NCI-H345 treated with DMSO at 0.1 percent for 48 hours (cell line): ENCODE data around the gene CFAP46.
"Not testable (repeated sequence)": the region's sequence is repeated elsewhere in the genome, so short reads cannot be mapped to it uniquely, and the experiment has no call there.

Experiments
- DNase-seq: peaks from one replicate; lab custom pipeline; 2025; ENCODE audit not compliant: unreplicated experiment; lab: John Stamatoyannopoulos, UW

Gene CFAP46

DNA sequence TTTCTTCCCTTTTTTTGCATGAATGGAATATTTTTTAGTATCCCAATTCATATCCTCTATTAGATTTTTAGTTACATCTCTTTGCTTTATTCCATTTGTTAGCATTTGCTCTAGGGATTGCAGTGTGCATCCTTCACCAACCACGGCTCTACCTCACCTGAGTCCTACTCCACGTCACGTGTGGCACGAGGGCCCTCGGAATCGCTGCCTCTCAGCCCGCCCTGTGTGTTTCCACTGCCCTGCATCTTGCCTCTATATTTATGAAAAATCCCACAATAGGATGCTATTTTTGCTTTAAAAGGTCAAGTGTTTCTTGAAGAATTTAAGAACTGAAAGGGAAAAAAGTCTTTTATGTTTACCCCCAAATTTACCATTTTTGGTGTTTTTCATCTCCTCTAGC is 41.0 kb downstream of the CFAP46 start:
- no peak for DNase-seq

DNA sequence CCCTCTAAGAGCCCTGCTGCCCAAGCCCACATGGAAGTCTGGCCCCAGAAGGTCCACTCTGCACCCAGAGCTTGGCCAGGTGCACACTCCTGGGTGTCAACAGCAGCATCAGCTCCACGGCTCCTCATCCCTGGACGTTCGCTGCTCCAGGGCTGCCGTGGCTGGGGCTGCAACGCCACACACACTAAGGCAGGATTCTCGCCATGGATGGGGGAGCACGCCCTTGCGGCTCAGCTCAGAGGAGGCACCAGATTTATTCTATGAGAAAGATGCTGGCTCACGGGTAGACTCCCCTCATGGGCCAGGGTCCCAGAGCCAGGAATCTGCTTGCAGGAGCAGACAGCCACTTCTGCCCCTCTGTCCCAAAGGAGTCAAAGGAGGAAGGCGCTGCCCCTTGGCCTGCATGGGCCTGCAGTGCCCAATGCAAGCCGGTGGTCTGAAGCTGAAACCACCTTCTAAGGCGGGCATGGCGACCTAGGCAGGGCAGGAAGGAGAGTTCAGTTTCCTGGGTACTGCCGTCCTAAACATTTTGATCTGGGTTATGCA is 42.1 kb downstream of the CFAP46 start:
- no peak for DNase-seq

DNA sequence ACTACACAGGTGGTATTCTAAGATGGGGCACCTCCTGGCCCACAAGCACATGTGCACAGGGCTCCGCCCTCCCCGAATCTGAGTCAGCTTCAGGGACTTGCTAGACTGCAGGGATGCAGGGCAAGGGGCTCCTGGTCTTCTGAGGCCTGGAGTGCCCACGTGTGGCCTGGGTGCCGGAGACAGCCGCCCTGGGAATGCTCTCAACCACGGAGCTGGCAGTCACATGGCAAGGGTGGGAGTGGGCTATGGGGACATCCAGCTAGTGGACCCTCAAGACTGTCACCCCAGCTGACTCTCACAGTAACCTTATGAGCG is 42.7 kb downstream of the CFAP46 start:
- DNase-seq = no peak

DNA sequence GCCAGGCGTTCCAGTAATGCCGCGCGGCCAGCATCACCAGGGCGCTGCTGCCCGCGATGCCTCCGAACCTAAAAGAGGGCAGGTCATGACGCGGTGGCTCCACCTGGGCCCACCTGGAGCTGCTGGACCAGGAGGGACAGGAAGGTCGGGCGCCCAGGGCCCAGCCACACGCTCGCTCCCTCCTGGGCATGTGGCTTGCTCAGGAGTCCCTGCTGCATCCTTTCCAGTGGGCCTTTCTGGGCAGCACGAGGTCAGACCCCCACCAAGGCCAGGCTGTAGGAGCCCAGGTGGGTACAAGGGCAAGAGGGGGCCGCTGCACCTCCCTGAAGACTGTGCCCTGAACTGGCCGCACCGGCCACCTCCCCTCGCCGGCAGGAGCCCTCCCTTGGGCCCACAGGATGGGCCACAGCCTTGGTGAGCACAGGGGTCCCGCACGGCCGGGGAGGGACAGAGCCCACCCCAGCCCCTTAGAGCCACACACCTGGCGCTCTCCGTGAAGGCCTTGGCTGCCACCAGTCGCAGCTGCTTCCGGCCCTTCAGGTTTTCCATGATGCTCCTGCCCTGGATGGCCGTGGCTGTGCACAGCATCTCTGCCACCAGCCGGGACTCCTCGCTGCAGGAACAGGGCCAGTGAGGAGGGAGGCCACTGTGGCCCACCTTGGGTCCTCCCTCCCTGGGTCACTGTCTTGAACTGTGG is 43.2 kb downstream of the CFAP46 start:
- no peak for DNase-seq

DNA sequence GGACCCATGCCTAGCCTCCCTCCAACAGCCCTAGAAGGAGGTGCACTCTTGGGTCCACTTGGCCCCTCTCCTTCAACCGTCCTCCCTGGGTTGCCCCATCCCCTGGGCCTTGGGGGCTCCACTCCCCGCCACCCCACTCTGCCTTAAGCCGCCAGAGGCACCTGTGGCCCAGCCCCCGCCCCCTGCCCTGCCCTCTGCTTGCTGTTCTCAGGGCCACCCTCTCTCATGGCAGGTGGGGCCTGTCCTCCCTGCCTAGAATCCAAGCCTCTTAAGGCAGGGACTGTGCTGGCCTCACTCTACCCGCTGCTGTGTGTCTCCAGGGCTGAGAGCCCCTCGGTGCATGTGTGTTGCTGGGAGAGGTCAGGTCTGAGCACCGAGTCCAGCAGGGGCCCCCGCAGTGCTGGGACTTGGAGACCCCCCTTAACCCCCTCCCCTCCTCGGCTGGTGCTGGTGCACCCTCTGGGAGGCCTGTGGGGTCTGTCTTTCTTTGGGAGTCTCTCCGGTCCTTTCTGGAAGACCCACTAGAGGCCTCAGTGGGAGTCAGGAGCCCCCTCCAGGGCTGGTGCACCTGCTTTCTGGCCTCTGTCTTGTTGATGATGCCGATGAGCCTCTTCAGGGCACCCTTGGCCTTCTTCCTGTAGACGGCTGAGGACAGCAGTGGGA is 43.8 kb downstream of the CFAP46 start:
- DNase-seq = no peak

DNA sequence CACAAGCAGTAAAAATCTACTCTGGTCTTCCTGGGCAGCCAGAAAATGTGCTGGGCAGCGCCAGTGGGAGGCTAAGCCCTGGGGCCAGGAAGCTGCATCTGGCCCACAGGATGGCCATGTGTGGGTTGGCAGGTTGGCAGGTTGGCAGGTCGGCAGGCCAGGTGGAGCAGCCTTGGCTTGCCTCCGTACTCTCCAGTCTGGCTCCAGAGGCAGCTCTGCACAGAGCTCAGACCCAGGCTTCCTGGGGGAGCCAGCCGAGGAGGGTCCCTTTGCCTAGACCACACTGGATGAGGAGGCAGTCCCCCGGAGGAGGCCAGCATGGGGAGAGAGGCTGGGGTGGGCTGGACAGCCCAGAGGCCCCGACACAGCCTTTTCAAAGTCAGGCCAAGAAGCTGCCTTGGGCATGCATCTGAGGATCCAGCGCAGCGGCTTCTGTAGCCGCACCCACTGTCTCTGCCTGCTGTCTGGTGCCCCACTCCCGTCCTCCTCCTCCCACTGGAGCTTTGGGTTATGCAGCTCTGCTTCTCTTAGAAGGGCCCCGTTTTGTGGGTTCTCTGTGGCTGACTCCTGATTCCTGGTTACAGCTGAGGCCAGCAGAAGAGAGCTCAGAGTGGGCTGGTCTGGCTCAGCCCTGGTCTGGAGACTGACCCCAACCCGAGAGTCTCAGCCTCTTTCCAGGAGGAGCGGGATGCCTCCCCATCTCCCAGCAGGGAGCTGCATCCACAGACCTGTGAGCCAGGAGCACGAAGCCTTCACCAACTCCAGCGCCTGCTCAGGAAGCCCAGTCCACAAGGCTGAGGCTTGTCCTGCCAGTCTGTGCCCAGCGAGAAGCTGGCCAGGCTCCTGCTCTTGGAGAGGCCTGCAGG is 44.6 kb downstream of the CFAP46 start:
- DNase-seq = no peak

DNA sequence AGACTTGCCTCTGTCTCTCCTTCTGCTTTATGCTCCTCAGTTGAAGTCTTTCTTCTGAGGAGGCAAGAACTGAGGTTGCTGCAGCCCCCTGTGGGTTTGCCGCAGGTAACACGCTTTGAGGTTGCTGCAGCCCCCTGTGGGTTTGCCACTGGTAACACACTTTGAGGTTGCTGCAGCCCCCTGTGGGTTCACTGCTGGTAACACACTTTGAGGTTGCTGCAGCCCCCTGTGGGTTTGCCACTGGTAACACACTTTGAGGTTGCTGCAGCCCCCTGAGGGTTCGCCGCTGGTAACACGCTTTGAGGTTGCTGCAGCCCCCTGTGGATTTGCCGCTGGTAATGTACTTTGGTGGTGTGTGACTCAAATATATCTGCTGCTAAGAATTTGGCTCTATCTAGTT is 48.6 kb downstream of the CFAP46 start:
- DNase-seq = not testable (repeated sequence)

DNA sequence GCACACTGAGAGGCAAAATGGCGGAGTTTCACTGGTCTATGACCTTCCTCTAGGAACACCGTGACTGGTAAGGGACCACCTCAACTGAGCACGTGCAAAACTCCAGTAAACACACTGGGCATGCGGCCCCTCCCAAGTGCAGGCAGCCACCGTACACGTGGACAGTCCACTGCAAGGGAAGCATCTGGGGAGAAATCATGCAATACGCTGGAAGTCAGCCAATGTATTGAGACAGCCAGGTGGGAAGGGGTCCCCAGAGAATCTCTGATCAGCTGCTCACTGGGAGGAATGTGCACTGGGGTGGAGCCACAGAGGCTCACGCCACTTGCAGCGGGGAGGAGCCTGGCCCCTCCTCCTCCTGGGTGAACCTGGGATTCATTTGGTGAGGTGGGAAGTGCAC is 49.3 kb downstream of the CFAP46 start:
- peak; percentile 3 for DNase-seq

DNA sequence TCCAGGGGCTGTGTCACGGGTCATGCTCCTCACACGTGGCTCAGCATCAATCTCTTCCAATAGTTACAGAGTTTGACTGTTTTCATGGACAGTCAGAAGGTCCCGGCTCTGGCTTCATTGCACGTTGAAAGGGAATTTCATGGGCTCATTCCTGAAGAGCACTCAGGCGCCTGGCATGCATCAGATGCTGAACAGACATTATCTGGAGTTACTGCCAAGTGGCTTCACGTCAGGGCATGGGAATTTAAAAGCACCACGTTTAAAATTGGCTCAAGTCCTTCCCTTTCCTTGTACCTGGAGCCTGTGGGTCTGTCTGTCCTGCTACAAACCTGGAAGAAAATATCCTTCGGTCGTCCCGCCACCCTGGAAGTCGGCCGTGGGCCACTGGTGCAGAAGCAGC is 50.4 kb downstream of the CFAP46 start:
- DNase-seq = no peak

DNA sequence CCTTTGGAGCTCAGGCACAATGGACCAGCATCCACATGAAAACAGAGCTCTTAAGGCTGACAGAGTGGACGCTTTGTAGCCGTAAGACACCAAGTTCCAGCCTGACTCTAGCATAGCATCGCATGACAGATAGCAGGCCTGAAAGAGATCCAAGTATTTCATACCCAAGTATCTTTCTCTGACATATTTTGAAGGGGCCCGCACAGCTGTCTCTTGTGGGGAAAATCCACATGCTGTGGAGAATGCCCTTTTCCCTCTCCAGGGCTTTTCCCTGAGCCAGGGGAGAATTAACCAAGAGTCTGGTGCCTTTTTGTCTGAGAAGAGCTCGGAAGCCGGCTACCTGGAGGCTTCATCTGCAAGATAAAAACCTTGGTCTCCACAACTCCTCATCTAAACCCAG is 51.0 kb downstream of the CFAP46 start:
- no peak for DNase-seq

DNA sequence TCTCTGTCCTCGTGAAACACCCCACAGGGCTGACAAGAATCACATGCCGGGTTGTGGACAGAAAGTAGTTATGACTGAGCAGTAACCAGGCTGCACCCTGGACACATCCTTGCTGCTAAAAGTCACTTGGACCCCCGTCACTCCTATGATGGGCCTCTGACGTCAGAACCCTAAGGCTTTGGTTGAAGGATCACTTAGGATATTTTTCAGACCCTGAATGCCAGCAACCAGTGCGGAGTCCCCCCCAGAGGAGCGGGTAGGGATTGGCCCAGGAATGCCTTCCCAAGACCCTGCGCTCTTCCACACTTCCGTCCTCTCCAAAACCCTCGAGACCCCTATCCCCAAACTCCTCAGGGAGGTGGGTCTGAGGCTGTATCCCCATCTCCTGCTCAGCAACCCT is 52.1 kb downstream of the CFAP46 start:
- DNase-seq = no peak

DNA sequence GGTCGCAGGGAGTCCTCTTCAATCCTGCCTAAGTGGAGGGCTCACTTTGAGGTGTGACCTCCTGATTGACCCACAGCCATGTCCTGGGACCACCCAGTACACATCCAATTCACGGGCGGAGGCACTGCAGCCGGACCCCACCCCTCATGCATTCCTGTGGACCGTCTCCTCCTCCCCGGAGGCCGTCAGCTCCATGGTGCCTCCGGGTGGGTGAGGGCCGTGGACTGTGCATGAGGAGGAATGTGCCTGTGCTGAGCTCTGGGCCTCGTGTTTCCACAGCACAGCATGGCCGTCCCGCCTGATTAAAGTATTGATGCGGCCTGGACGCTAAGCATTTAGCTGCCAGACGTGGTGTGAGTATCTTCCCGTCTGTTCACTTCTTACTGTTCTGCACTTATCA is 52.8 kb downstream of the CFAP46 start:
- DNase-seq = no peak

DNA sequence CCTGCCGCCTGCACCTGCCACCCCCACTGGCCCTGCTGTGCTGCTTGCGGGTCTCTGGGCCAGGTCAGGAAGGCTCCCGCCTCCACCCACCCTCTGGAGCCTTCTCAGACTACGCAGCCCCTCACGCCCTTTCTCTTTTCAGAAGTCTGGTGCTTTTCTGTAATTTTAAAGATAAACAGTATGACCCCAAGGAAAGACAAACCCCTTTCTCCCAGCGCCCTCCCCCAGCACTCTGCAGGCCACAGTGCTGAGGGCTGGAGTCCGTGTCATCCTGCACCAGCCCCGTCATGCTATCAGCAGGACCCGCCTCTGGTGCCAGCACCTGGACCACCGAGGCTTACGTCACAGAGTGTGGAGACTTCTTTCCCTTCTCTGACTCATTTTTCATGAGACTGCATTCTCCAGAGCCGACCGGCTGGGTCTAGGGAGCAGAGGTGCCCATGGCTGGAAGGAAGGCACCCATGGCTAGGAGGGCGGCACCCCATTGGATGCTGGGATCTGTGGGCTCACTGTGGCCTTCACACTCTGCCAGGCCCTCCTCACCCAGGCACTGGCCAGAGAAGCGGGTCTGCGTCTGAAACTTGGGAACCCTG is 53.4 kb downstream of the CFAP46 start:
- no peak for DNase-seq

DNA sequence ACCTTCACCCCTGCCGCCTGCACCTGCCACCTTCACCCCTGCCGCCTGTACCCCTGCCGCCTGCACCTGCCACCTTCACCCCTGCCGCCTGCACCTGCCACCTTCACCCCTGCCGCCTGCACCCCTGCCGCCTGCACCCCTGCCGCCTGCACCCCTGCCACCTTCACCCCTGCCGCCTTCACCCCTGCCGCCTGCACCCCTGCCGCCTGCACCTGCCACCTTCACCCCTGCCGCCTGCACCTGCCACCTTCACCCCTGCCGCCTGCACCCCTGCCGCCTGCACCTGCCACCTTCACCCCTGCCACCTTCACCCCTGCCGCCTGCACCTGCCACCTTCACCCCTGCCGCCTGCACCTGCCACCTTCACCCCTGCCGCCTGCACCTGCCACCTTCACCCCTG is 53.9 kb downstream of the CFAP46 start:
- not testable (repeated sequence) for DNase-seq

DNA sequence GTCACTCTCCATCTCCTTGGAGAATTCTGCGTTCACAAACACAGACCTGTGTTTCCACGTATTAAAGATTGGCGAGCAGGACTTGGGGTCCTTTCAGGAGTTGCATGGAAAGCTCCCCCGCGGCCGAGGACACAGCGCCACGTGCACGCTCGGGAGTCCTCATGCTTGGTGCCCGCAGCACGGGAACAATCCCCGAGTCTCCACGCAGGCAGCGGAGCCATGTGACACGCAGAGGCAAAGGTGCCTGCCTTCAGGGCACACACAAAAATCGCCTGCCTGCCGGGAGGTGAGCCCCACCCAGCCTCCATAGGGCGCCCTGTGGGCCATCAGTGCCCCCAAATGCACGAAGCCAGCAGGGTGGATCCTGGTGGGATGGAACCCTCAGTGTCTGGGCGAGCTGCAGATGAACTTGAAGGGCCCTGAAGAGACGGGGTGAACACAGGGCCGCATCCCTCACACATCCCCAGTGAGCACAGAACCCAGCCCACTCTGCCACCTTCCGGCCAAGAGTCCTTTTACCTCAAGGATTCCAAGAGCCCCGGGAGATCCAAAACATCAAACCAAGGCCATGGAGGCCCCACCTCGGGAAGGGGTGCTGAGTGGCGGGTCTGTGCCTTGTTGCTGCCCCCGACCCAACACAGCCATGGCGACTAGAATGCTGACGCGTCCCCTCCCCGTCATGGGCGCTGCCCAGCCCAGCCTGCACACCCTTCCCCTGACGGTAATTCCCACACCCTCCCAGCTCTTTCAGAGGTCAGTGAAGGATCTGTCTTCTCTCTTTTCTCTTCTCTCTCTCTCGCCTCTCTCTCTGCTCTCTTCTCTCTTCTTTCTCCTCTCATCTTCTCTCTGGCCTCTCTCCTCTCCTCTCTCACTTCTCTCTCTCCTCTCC is 55.9 kb downstream of the CFAP46 start:
- no peak for DNase-seq

DNA sequence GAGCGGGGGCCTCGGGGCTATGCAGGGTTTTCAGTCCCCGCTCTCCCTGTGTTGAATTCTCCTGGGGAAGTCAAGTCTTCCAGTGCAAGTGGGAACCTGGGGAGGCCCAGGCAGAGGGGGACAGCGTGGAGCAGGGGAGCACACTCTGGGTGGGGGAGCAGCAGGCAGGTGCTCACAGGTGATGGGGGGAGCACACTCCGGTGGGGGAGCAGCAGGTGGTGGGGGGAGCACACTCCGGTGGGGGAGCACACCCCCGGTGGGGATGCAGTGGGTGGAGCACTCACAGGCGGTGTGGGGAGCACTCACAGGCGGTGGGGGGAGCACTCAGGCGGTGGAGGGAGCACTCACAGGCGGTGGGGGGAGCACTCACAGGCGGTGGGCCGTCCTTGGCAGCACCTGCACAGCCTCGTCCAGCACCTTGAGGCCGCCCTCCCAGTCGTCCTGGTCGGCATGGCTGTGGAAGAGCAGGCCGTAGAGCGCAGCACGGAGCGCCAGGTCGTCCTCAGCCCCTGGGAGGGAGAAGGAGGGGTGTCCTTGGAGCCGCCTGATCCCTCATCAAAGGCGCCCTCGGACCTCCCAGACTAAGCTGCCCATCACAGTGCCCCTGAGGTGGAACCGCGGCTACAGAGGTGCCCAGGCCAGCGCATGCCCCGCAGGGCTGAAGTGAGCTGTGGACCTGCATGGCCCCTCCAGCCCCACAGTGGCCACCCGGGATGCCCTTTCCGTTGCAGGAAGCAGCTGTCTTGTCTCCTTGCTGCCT is 56.7 kb downstream of the CFAP46 start:
- no peak for DNase-seq

DNA sequence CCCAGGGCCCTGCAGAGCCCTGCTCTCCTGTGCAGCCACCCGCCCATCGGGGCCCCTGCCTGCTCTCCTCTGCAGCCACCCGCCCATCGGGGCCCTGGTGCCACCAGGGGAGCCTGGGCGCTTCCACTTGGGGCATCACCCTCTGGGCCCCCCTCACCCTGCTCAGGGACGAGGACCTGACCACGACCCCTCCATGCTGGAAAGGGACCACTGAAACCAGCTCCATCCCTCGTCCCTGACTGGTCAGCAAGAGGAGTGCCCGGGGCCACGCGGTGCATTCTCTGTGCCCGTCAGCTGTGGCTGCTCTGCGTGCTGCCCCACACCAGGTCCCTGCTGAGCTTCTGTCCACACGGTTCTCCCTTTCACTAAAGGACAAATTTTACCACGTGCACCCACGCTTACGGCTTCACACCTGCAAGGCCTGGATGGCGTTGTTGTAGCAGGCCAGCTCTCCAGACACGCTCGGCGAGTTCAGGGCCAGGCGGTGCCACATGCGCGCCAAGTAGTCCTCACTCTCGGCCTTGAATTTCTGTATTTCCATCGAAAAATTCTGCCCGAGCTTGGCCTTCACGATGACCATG is 57.6 kb downstream of the CFAP46 start:
- no peak for DNase-seq

DNA sequence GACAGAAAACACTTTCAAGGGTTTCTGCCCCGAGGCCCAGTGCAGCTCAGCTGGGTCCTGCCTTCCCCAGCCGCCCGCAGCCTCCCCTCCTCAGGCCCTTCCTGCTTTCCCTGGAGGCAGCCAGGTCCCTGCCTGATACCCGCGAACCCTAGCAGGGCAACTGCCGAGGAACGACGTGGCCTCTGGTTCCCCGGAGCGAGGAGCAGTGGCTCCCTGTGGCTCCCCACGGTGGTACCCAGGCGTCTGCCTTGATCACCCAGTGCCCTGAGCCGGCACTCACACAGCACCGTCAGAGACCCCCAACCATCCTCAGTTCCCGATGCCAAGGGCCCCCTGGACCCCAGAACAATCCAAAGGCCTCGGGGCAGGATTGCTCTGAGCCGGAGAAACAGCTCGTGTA is 58.3 kb downstream of the CFAP46 start:
- DNase-seq = no peak

DNA sequence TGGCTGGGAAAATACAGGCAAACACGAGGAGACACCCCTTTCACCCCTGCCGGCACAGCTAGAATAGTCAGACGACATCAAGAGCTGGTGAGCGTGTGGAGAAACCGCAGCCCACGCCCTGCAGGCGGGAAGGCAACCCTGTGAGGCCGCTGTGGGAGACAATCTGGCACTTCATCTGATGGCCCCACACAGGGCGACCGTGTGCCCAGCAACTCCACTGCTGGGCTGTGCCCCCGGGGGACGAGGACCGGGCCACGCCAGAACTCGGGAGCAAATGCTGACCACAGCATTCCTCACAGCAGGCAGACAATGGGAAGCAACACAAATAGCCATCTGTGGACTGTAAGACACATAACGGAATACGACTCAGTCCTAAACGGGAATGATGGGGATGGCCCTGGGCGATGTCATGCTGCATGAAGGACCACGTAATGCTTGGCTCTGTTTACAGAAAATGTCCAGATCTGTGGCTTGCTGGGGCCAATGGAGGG is 58.9 kb downstream of the CFAP46 start:
- DNase-seq = no peak
